Liver (tissue), 9 donors: ENCODE measurements around the gene SMPD2. TPM values are rescaled to one million over a fixed set of nuclear protein-coding genes. Genes with fewer than 3 reads are reported as not detected.

Experiments
- DNase-seq: peaks from one replicate; pipeline ENCODE4 v3.0.0-alpha.2; 2017; ENCODE audit warnings: low spot score
- H3K27ac ChIP-seq, 2 donors: one replicate each; pipeline ENCODE4 v1.7.0; 2013; ENCODE audit warnings: inconsistent platforms in 2 of 2, low read length in 2 of 2, control low read depth in 1 of 2, low read depth in 1 of 2, mild to moderate bottlenecking in 1 of 2
- H3K27me3 ChIP-seq, 4 donors: one replicate each; pipeline versions ENCODE4 v1.6.1 to v1.7.0; 2013; ENCODE audit warnings: low read length in 3 of 4, inconsistent platforms in 1 of 4, mild to moderate bottlenecking in 1 of 4, moderate library complexity in 1 of 4; ENCODE audit not compliant: control insufficient read depth in 4 of 4, insufficient read depth in 4 of 4
- H3K36me3 ChIP-seq, 4 donors: one replicate each; pipeline versions ENCODE4 v1.6.1 to v1.7.0; 2013; ENCODE audit warnings: low read length in 3 of 4, mild to moderate bottlenecking in 3 of 4, low read depth in 1 of 4, moderate library complexity in 1 of 4; ENCODE audit not compliant: control insufficient read depth in 4 of 4, insufficient read depth in 3 of 4
- H3K4me1 ChIP-seq, 4 donors: one replicate each; pipeline versions ENCODE4 v1.6.1 to v1.7.0; 2013; ENCODE audit warnings: low read length in 3 of 4, mild to moderate bottlenecking in 3 of 4, moderate library complexity in 1 of 4; ENCODE audit not compliant: control insufficient read depth in 4 of 4, insufficient read depth in 4 of 4
- H3K4me3 ChIP-seq, 3 donors: one replicate each; pipeline versions ENCODE4 v1.6.1 to v1.7.0; 2013; ENCODE audit warnings: low read length in 3 of 3, control low read depth in 1 of 3, low read depth in 1 of 3, mild to moderate bottlenecking in 1 of 3
- H3K9ac ChIP-seq, 2 donors: one replicate each; pipeline ENCODE4 v1.7.0; 2013; ENCODE audit warnings: low read length in 2 of 2, mild to moderate bottlenecking in 2 of 2, moderate library complexity in 2 of 2, control low read depth in 1 of 2, low read depth in 1 of 2
- H3K9me3 ChIP-seq, 4 donors: one replicate each; pipeline versions ENCODE4 v1.6.1 to v1.7.0; 2013; ENCODE audit warnings: low read length in 3 of 4; ENCODE audit not compliant: control insufficient read depth in 4 of 4
- EGR1 ChIP-seq, 2 donors: IDR thresholded peaks; 2 replicates each; pipeline ENCODE4 v1.6.1; 2016 to 2018; ENCODE audit warnings: antibody characterized with exemption in 2 of 2, low read depth in 2 of 2
- FOXA1 ChIP-seq: IDR thresholded peaks from 2 replicates; pipeline ENCODE4 v1.6.1; 2016; ENCODE audit warnings: antibody characterized with exemption
- FOXA2 ChIP-seq: IDR thresholded peaks from 2 replicates; pipeline ENCODE4 v1.6.1; 2016; ENCODE audit warnings: antibody characterized with exemption
- GABPA ChIP-seq, 2 donors: IDR thresholded peaks in 1 of 2; conservative IDR thresholded peaks in 1 of 2; 2 replicates each; pipeline ENCODE4 v1.6.1; 2016; ENCODE audit warnings: antibody characterized with exemption in 2 of 2, mild to moderate bottlenecking in 1 of 2, moderate library complexity in 1 of 2
- HNF4A ChIP-seq, 2 donors: conservative IDR thresholded peaks; 2 replicates each; pipeline ENCODE4 v1.6.1; 2016; ENCODE audit warnings: antibody characterized with exemption in 2 of 2, mild to moderate bottlenecking in 2 of 2
- HNF4G ChIP-seq: IDR thresholded peaks from 2 replicates; pipeline ENCODE4 v1.6.1; 2016; ENCODE audit warnings: antibody characterized with exemption
- JUND ChIP-seq, 2 donors: IDR thresholded peaks; 2 replicates each; pipeline ENCODE4 v1.6.1; 2016; ENCODE audit warnings: antibody characterized with exemption in 2 of 2
- RAD21 ChIP-seq, 2 donors: IDR thresholded peaks; 2 replicates each; pipeline ENCODE4 v1.6.1; 2016; ENCODE audit warnings: antibody characterized with exemption in 2 of 2, mild to moderate bottlenecking in 2 of 2
- RXRA ChIP-seq, 2 donors: IDR thresholded peaks; 2 replicates each; pipeline ENCODE4 v1.6.1; 2017 to 2018; ENCODE audit warnings: antibody characterized with exemption in 2 of 2, mild to moderate bottlenecking in 1 of 2
- SP1 ChIP-seq: IDR thresholded peaks from 2 replicates; pipeline ENCODE4 v1.6.1; 2018; ENCODE audit warnings: antibody characterized with exemption, mild to moderate bottlenecking
- YY1 ChIP-seq: IDR thresholded peaks from 2 replicates; pipeline ENCODE4 v1.6.1; 2016; ENCODE audit warnings: antibody characterized with exemption, mild to moderate bottlenecking
- WGBS: extraction: QIAGEN DNeasy Blood & Tissue Kit; methylation state at CpG from one replicate; pipeline ENCODE4 v1.1.7; 2013; 5-methylcytosine and 5-hydroxymethylcytosine counted together
- polyA plus RNA-seq, 2 donors: library from polyadenylated mRNA; stranded (reverse) in 1 of 2; unstranded in 1 of 2; fragments of 200-250 nt in 1 of 2; fragments of >200 nt in 1 of 2; fragmentation: Nextera tagmentation in 1 of 2; extraction: Ambion mirVana in 1 of 2; gene quantifications; one replicate each; pipeline versions ENCODE4 v1.2.1 to v1.2.3, GENCODE V29; 2013 to 2015
- total RNA-seq, 2 donors: library from RNA; depleted of rRNA; stranded (reverse); fragments of >200 nt; gene quantifications; one replicate each; pipeline ENCODE4 v1.2.3, GENCODE V29; 2014
- TF ChIP-seq, protein P1 (sequence below): IDR thresholded peaks from 2 replicates; pipeline ENCODE4 v1.6.1; 2016; ENCODE audit warnings: antibody characterized with exemption
- TF ChIP-seq, protein P2 (sequence below): fragments of 150-350 bp; IDR thresholded peaks from 2 replicates; pipeline ENCODE4 v1.5.1; 2017; ENCODE audit warnings: improper control_type of control experiment, low read depth, low read length; ENCODE audit not compliant: missing input control
- TF ChIP-seq, protein P3 (sequence below): IDR thresholded peaks from 2 replicates; pipeline ENCODE4 v1.6.1; 2016; ENCODE audit warnings: antibody characterized with exemption
- donor health status: healthy.
- donor health status: healthy.
- donor health status: healthy.
- donor health status: healthy.
- donor health status: healthy.

SMPD2 gene
- total and polyA plus RNA-seq, 4 donors, result 3.3 to 5.1 (median 4.2) TPM

DNA sequence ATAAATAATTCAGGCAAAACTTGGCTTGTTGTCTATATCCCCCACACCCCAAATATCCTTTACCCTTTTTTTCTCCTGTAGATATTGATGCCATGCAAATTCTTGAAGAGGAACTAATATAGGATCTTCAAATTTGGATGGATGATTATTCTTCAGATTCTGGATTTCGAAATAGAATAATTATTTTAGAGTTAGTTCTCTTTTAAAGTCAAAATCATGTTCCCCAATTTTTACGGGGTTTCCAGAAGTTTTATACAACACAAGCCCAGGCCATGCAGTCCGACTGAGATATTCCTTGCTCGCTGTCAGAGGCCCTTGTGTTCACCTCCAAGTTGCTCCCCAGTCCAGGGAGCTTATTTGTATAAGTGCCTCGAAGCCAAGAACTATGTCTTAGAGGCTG is 4.5 kb upstream of the SMPD2 start:
- Histone ChIP-seq H3K4me1 (peaks cover 0 to 5% (median 2%) of the 10 kb centered on the region in 4 donors), H3K27me3 (no peaks in the 10 kb centered on the region), H3K9ac (no peak overlapping the region), H3K27ac (no peak overlapping the region), H3K9me3 (no peaks in the 10 kb centered on the region), H3K36me3 (no peaks in the 10 kb centered on the region), H3K4me3 (no peak overlapping the region)
- TF ChIP-seq SP1 (no peak), FOXA2 (no peak), JUND (IDR thresholded peaks at IDR 0.05) (no peak), YY1 (no peak), RXRA (IDR thresholded peaks at IDR 0.05) (no peak), EGR1 (IDR thresholded peaks at IDR 0.05; ENCODE audit: low read depth in 2 of 2) (no peak), HNF4G (no peak)
- 93% methylated on average over 5 of the region's 5 CpGs for WGBS
- no peak for DNase-seq

DNA sequence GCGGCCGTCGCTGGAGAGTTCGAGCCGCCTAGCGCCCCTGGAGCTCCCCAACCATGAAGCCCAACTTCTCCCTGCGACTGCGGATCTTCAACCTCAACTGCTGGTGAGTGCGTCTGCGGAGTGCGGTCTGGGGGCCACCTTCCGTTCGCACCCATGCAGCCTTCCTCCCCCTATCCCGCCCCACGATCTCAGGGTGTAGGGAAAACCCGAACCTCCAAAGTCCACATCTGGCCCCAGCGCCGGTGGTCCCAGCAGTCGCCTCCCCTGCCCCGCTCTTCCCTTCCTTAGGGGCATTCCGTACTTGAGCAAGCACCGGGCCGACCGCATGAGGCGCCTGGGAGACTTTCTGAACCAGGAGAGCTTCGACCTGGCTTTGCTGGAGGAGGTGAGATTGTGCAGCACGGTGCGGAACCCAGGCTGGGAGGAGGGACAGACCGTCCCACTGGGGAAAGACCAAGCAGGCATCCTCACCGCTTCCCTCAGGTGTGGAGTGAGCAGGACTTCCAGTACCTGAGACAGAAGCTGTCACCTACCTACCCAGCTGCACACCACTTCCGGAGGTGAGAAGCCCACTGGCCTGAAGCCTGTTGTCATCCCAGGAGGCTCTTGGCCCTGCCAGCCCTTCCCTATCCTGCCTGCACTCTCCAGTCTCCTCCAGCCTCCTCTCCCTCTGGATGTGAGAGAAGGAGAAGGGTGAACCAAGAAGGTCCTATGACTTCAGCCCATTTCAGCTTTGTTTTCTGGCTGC is 719 bp downstream of the SMPD2 start:
- no peaks in the 10 kb centered on the region for H3K9me3 ChIP-seq
- TF ChIP-seq, protein P1, sequence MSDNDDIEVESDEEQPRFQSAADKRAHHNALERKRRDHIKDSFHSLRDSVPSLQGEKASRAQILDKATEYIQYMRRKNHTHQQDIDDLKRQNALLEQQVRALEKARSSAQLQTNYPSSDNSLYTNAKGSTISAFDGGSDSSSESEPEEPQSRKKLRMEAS, result no peak
- TF ChIP-seq RXRA (IDR thresholded peaks at IDR 0.05) (no peak), GABPA (IDR thresholded peaks at IDR 0.05 in 1 of 2, conservative IDR thresholded peaks at IDR 0.05 in 1 of 2) (no peak), HNF4A (conservative IDR thresholded peaks at IDR 0.05) (no peak), FOXA1 (no peak), YY1 (no peak), HNF4G (no peak), SP1 (no peak), RAD21 (IDR thresholded peaks at IDR 0.05) (peak in 1 of 2 donors; percentile 25)
- TF ChIP-seq, protein P2, sequence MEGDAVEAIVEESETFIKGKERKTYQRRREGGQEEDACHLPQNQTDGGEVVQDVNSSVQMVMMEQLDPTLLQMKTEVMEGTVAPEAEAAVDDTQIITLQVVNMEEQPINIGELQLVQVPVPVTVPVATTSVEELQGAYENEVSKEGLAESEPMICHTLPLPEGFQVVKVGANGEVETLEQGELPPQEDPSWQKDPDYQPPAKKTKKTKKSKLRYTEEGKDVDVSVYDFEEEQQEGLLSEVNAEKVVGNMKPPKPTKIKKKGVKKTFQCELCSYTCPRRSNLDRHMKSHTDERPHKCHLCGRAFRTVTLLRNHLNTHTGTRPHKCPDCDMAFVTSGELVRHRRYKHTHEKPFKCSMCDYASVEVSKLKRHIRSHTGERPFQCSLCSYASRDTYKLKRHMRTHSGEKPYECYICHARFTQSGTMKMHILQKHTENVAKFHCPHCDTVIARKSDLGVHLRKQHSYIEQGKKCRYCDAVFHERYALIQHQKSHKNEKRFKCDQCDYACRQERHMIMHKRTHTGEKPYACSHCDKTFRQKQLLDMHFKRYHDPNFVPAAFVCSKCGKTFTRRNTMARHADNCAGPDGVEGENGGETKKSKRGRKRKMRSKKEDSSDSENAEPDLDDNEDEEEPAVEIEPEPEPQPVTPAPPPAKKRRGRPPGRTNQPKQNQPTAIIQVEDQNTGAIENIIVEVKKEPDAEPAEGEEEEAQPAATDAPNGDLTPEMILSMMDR, result peak; percentile 3
- TF ChIP-seq, protein P3, sequence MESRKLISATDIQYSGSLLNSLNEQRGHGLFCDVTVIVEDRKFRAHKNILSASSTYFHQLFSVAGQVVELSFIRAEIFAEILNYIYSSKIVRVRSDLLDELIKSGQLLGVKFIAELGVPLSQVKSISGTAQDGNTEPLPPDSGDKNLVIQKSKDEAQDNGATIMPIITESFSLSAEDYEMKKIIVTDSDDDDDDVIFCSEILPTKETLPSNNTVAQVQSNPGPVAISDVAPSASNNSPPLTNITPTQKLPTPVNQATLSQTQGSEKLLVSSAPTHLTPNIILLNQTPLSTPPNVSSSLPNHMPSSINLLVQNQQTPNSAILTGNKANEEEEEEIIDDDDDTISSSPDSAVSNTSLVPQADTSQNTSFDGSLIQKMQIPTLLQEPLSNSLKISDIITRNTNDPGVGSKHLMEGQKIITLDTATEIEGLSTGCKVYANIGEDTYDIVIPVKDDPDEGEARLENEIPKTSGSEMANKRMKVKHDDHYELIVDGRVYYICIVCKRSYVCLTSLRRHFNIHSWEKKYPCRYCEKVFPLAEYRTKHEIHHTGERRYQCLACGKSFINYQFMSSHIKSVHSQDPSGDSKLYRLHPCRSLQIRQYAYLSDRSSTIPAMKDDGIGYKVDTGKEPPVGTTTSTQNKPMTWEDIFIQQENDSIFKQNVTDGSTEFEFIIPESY, result no peak
- peaks cover 0 to 3% (median 2%) of the 10 kb centered on the region in 4 donors for H3K36me3 ChIP-seq
- no peaks in the 10 kb centered on the region for H3K27me3 ChIP-seq
- H3K4me3 ChIP-seq, result peak overlapping the region; percentile 65 to 82 (median 75)
- peak; percentile 50 for DNase-seq
- WGBS, result 7% methylated on average over 31 of the region's 31 CpGs
- peak overlapping the region in 1 of 2 donors; percentile 65 for H3K9ac ChIP-seq
- H3K4me1 ChIP-seq, result peaks cover 2 to 12% (median 5%) of the 10 kb centered on the region in 4 donors
- H3K27ac ChIP-seq, result peak overlapping the region; percentile 55 to 73
